Measurements from ENCODE around the gene MIPEP.

Gene MIPEP

GRCh38 chr13:23843436-23843835 is 45.8 kb downstream of the MIPEP start:
- no peak overlapping the region for H3K4ac ChIP-seq (ENCODE audit: low read depth, low read length)
- H3K36me3 ChIP-seq (ENCODE audit: control insufficient read depth in 1 of 2, insufficient read depth in 2 of 2, low read length in 2 of 2) = no peaks in the 10 kb centered on the region
- no peak overlapping the region for H2AFZ ChIP-seq (ENCODE audit: insufficient read depth, low read length, poor library complexity)
- no peaks in the 10 kb centered on the region for H3K79me2 ChIP-seq (ENCODE audit: control insufficient read depth, insufficient read depth, low read length, poor library complexity)
- no peak overlapping the region for H3K9ac ChIP-seq (ENCODE audit: low read length)
- no peak overlapping the region for H2BK5ac ChIP-seq (ENCODE audit: low read depth, low read length, poor library complexity)
- no peaks in the 10 kb centered on the region for H3K79me1 ChIP-seq (ENCODE audit: low read length)
- no CpG with 5 or more reads among the region's 1 CpG for WGBS (ENCODE audit: extremely low coverage, insufficient coverage, insufficient read length)
- no peak overlapping the region for H3K4me3 ChIP-seq (ENCODE audit: low read depth, low read length)
- no peak overlapping the region for H3K14ac ChIP-seq (ENCODE audit: low read length)
- H2BK120ac ChIP-seq (ENCODE audit: insufficient read depth, low read length, poor library complexity) = no peak overlapping the region
- H4K12ac ChIP-seq (ENCODE audit: low read depth, low read length) = no peak overlapping the region
- no peak for DNase-seq
- no peak overlapping the region for H4K8ac ChIP-seq (ENCODE audit: low read depth, low read length)
- H4K91ac ChIP-seq (ENCODE audit: low read depth, low read length) = no peak overlapping the region
- H3K9me3 ChIP-seq (ENCODE audit: insufficient read depth, low read depth, low read length) = no peaks in the 10 kb centered on the region
- H3K4me2 ChIP-seq (ENCODE audit: low read length) = no peak overlapping the region
- H3K27ac ChIP-seq (ENCODE audit: low read depth, low read length) = no peak overlapping the region
- H2AK5ac ChIP-seq (ENCODE audit: low read length) = no peak overlapping the region
- no peak overlapping the region for H3K18ac ChIP-seq (ENCODE audit: low read length)
- H3K23ac ChIP-seq (ENCODE audit: low read length) = no peak overlapping the region
- H3K4me1 ChIP-seq (ENCODE audit: control insufficient read depth in 1 of 2, insufficient read depth in 2 of 2, low read length in 2 of 2) = no peaks in the 10 kb centered on the region
- H2BK12ac ChIP-seq (ENCODE audit: low read length) = no peak overlapping the region
- H3K27me3 ChIP-seq (ENCODE audit: insufficient read depth, low read length) = no peaks in the 10 kb centered on the region

- H3K27me3 ChIP-seq (ENCODE audit: insufficient read depth, low read length) = no peaks in the 10 kb centered on the region
- H3K36me3 ChIP-seq (ENCODE audit: control insufficient read depth in 1 of 2, insufficient read depth in 2 of 2, low read length in 2 of 2) = no peaks in the 10 kb centered on the region
- H3K4ac ChIP-seq (ENCODE audit: low read depth, low read length) = no peak overlapping the region
- H2AFZ ChIP-seq (ENCODE audit: insufficient read depth, low read length, poor library complexity) = no peak overlapping the region
- no peak overlapping the region for H2BK5ac ChIP-seq (ENCODE audit: low read depth, low read length, poor library complexity)
- H3K23ac ChIP-seq (ENCODE audit: low read length) = no peak overlapping the region
- H3K18ac ChIP-seq (ENCODE audit: low read length) = no peak overlapping the region
- H4K12ac ChIP-seq (ENCODE audit: low read depth, low read length) = no peak overlapping the region
- H3K4me3 ChIP-seq (ENCODE audit: low read depth, low read length) = no peak overlapping the region
- H4K8ac ChIP-seq (ENCODE audit: low read depth, low read length) = no peak overlapping the region
- H2AK5ac ChIP-seq (ENCODE audit: low read length) = no peak overlapping the region
- H2BK12ac ChIP-seq (ENCODE audit: low read length) = no peak overlapping the region
- DNase-seq = no peak
- H3K4me2 ChIP-seq (ENCODE audit: low read length) = no peak overlapping the region
- no peak overlapping the region for H3K27ac ChIP-seq (ENCODE audit: low read depth, low read length)
- no peaks in the 10 kb centered on the region for H3K9me3 ChIP-seq (ENCODE audit: insufficient read depth, low read depth, low read length)
- no peak overlapping the region for H2BK120ac ChIP-seq (ENCODE audit: insufficient read depth, low read length, poor library complexity)
- no peaks in the 10 kb centered on the region for H3K4me1 ChIP-seq (ENCODE audit: control insufficient read depth in 1 of 2, insufficient read depth in 2 of 2, low read length in 2 of 2)
- H4K91ac ChIP-seq (ENCODE audit: low read depth, low read length) = no peak overlapping the region
- no peaks in the 10 kb centered on the region for H3K79me1 ChIP-seq (ENCODE audit: low read length)
- no peak overlapping the region for H3K9ac ChIP-seq (ENCODE audit: low read length)
- H3K79me2 ChIP-seq (ENCODE audit: control insufficient read depth, insufficient read depth, low read length, poor library complexity) = no peaks in the 10 kb centered on the region
- no CpG with 5 or more reads among the region's 8 CpGs for WGBS (ENCODE audit: extremely low coverage, insufficient coverage, insufficient read length)
- no peak overlapping the region for H3K14ac ChIP-seq (ENCODE audit: low read length)
Observed at GRCh38 chr13:23842406-23842805, 46.8 kb downstream of the MIPEP start.

- H3K79me2 ChIP-seq (ENCODE audit: control insufficient read depth, insufficient read depth, low read length, poor library complexity) = no peaks in the 10 kb centered on the region
- H2AK5ac ChIP-seq (ENCODE audit: low read length) = peak overlapping the region; percentile 30
- H2BK12ac ChIP-seq (ENCODE audit: low read length) = peak overlapping the region; percentile 11
- H3K9ac ChIP-seq (ENCODE audit: low read length) = no peak overlapping the region
- no peaks in the 10 kb centered on the region for H3K36me3 ChIP-seq (ENCODE audit: control insufficient read depth in 1 of 2, insufficient read depth in 2 of 2, low read length in 2 of 2)
- H3K9me3 ChIP-seq (ENCODE audit: insufficient read depth, low read depth, low read length) = no peaks in the 10 kb centered on the region
- H3K14ac ChIP-seq (ENCODE audit: low read length) = peak overlapping the region; percentile 4
- H3K23ac ChIP-seq (ENCODE audit: low read length) = no peak overlapping the region
- no peak overlapping the region for H2AFZ ChIP-seq (ENCODE audit: insufficient read depth, low read length, poor library complexity)
- peak overlapping the region; percentile 49 for H4K91ac ChIP-seq (ENCODE audit: low read depth, low read length)
- no peak overlapping the region for H4K12ac ChIP-seq (ENCODE audit: low read depth, low read length)
- H3K79me1 ChIP-seq (ENCODE audit: low read length) = no peaks in the 10 kb centered on the region
- no peak overlapping the region for H3K4me3 ChIP-seq (ENCODE audit: low read depth, low read length)
- no CpG with 5 or more reads among the region's 36 CpGs for WGBS (ENCODE audit: extremely low coverage, insufficient coverage, insufficient read length)
- H3K4me1 ChIP-seq (ENCODE audit: control insufficient read depth in 1 of 2, insufficient read depth in 2 of 2, low read length in 2 of 2) = peaks cover 1 to 3% of the 10 kb centered on the region in 2 experiments
- H3K27me3 ChIP-seq (ENCODE audit: insufficient read depth, low read length) = no peaks in the 10 kb centered on the region
- H3K4me2 ChIP-seq (ENCODE audit: low read length) = no peak overlapping the region
- no peak overlapping the region for H2BK120ac ChIP-seq (ENCODE audit: insufficient read depth, low read length, poor library complexity)
- H3K4ac ChIP-seq (ENCODE audit: low read depth, low read length) = peak overlapping the region; percentile 13
- H2BK5ac ChIP-seq (ENCODE audit: low read depth, low read length, poor library complexity) = no peak overlapping the region
- H4K8ac ChIP-seq (ENCODE audit: low read depth, low read length) = no peak overlapping the region
- DNase-seq = no peak
- H3K27ac ChIP-seq (ENCODE audit: low read depth, low read length) = no peak overlapping the region
- no peak overlapping the region for H3K18ac ChIP-seq (ENCODE audit: low read length)
Observed at GRCh38 chr13:23833733-23834611, 55.2 kb downstream of the MIPEP start.

- Histone ChIP-seq H3K4me3 (ENCODE audit: low read depth, low read length) (no peak overlapping the region), H4K8ac (ENCODE audit: low read depth, low read length) (no peak overlapping the region), H3K36me3 (ENCODE audit: control insufficient read depth in 1 of 2, insufficient read depth in 2 of 2, low read length in 2 of 2) (peaks cover 0 to 2% of the 10 kb centered on the region in 2 experiments), H3K9me3 (ENCODE audit: insufficient read depth, low read depth, low read length) (peaks cover 1% of the 10 kb centered on the region), H3K4me1 (ENCODE audit: control insufficient read depth in 1 of 2, insufficient read depth in 2 of 2, low read length in 2 of 2) (peaks cover under 1 to 1% of the 10 kb centered on the region in 2 experiments), H2AFZ (ENCODE audit: insufficient read depth, low read length, poor library complexity) (no peak overlapping the region), H3K18ac (ENCODE audit: low read length) (no peak overlapping the region), H2BK12ac (ENCODE audit: low read length) (no peak overlapping the region), H2BK120ac (ENCODE audit: insufficient read depth, low read length, poor library complexity) (no peak overlapping the region), H3K4me2 (ENCODE audit: low read length) (no peak overlapping the region), H3K79me1 (ENCODE audit: low read length) (no peaks in the 10 kb centered on the region), H3K4ac (ENCODE audit: low read depth, low read length) (no peak overlapping the region), H4K91ac (ENCODE audit: low read depth, low read length) (no peak overlapping the region), H3K79me2 (ENCODE audit: control insufficient read depth, insufficient read depth, low read length, poor library complexity) (no peaks in the 10 kb centered on the region), H2BK5ac (ENCODE audit: low read depth, low read length, poor library complexity) (no peak overlapping the region), H3K14ac (ENCODE audit: low read length) (no peak overlapping the region), H3K23ac (ENCODE audit: low read length) (no peak overlapping the region), H3K9ac (ENCODE audit: low read length) (no peak overlapping the region), H2AK5ac (ENCODE audit: low read length) (no peak overlapping the region), H4K12ac (ENCODE audit: low read depth, low read length) (no peak overlapping the region), H3K27me3 (ENCODE audit: insufficient read depth, low read length) (no peaks in the 10 kb centered on the region), H3K27ac (ENCODE audit: low read depth, low read length) (no peak overlapping the region)
- no peak for DNase-seq
- no CpG with 5 or more reads among the region's 4 CpGs for WGBS (ENCODE audit: extremely low coverage, insufficient coverage, insufficient read length)
Observed at GRCh38 chr13:23828866-23829265, 60.3 kb downstream of the MIPEP start.

All from trophoblast cell (in vitro differentiated cells and primary cell).